ENCODE results near the gene SLCO3A1.

- TF ChIP-seq EZH2phosphoT487 (IDR thresholded peaks at IDR 0.05; ENCODE audit: insufficient read depth, low read depth) (no peak), EZH2 (IDR thresholded peaks at IDR 0.05; ENCODE audit: insufficient read depth, poor library complexity, severe bottlenecking) (no peak)
Observed at GRCh38 chr15:92146511-92147150, 293.1 kb downstream of the SLCO3A1 start.

All from GM23248 (cell line).